Measurements from ENCODE around the gene GALK1.

The GALK1 gene

GRCh38 chr17:75724016-75725003 is 40.7 kb downstream of the GALK1 start:
- Histone ChIP-seq H3K27ac (ENCODE audit: low read depth, low read length) (no peak overlapping the region), H3K4me3 (ENCODE audit: insufficient read depth, low read length, poor library complexity, severe bottlenecking) (no peak overlapping the region), H3K4me2 (ENCODE audit: low read depth, low read length, poor library complexity, severe bottlenecking) (no peak overlapping the region)

GRCh38 chr17:75723171-75723930 is 41.6 kb downstream of the GALK1 start:
- no peak overlapping the region for H3K27ac ChIP-seq (ENCODE audit: low read depth, low read length)
- H3K9me2 ChIP-seq (replicated peaks; ENCODE audit: insufficient read depth, low read length) = no peaks in the 10 kb centered on the region
- H3K27me3 ChIP-seq (ENCODE audit: low read length) = no peaks in the 10 kb centered on the region
- H3F3A ChIP-seq (ENCODE audit: insufficient read depth) = no peaks in the 10 kb centered on the region
- H3K4me2 ChIP-seq (ENCODE audit: low read depth, low read length, poor library complexity, severe bottlenecking) = no peak overlapping the region
- no peaks in the 10 kb centered on the region for H3K9me3 ChIP-seq (ENCODE audit: insufficient read depth, low read length)
- H3K4me3 ChIP-seq (ENCODE audit: insufficient read depth, low read length, poor library complexity, severe bottlenecking) = no peak overlapping the region
- no peaks in the 10 kb centered on the region for H3K36me3 ChIP-seq (ENCODE audit: low read length)
- H3K9ac ChIP-seq (ENCODE audit: low read length) = no peak overlapping the region
- H2AFZ ChIP-seq (ENCODE audit: low read depth, low read length, severe bottlenecking) = no peak overlapping the region
- H4K20me1 ChIP-seq (ENCODE audit: low read depth, low read length) = no peaks in the 10 kb centered on the region
- H3K79me2 ChIP-seq (ENCODE audit: insufficient read depth, low read length) = no peaks in the 10 kb centered on the region
- TF ChIP-seq EZH2phosphoT487 (conservative IDR thresholded peaks at IDR 0.05; ENCODE audit: low read length) (no peak), CTCF (IDR thresholded peaks at IDR 0.05; ENCODE audit: insufficient read depth, low read length, poor library complexity, severe bottlenecking) (no peak)

More at GRCh38 chr17:75724016-75725003, 40.7 kb downstream of the GALK1 start:
- Histone ChIP-seq H3K9ac (ENCODE audit: low read length) (no peak overlapping the region), H3K79me2 (ENCODE audit: insufficient read depth, low read length) (no peaks in the 10 kb centered on the region), H3K36me3 (ENCODE audit: low read length) (no peaks in the 10 kb centered on the region), H3K9me3 (ENCODE audit: insufficient read depth, low read length) (no peaks in the 10 kb centered on the region), H3F3A (ENCODE audit: insufficient read depth) (no peaks in the 10 kb centered on the region), H3K27me3 (ENCODE audit: low read length) (no peaks in the 10 kb centered on the region), H3K9me2 (replicated peaks; ENCODE audit: insufficient read depth, low read length) (no peaks in the 10 kb centered on the region), H4K20me1 (ENCODE audit: low read depth, low read length) (no peaks in the 10 kb centered on the region), H2AFZ (ENCODE audit: low read depth, low read length, severe bottlenecking) (no peak overlapping the region)
- TF ChIP-seq EZH2phosphoT487 (conservative IDR thresholded peaks at IDR 0.05; ENCODE audit: low read length) (no peak), CTCF (IDR thresholded peaks at IDR 0.05; ENCODE audit: insufficient read depth, low read length, poor library complexity, severe bottlenecking) (no peak)

- H3K9me3 ChIP-seq (ENCODE audit: insufficient read depth, low read length) = no peaks in the 10 kb centered on the region
- H3K27ac ChIP-seq (ENCODE audit: low read depth, low read length) = no peak overlapping the region
- no peak overlapping the region for H2AFZ ChIP-seq (ENCODE audit: low read depth, low read length, severe bottlenecking)
- H3K79me2 ChIP-seq (ENCODE audit: insufficient read depth, low read length) = no peaks in the 10 kb centered on the region
- no peaks in the 10 kb centered on the region for H3K9me2 ChIP-seq (replicated peaks; ENCODE audit: insufficient read depth, low read length)
- H3K36me3 ChIP-seq (ENCODE audit: low read length) = no peaks in the 10 kb centered on the region
- H3K27me3 ChIP-seq (ENCODE audit: low read length) = no peaks in the 10 kb centered on the region
- no peak overlapping the region for H3K4me2 ChIP-seq (ENCODE audit: low read depth, low read length, poor library complexity, severe bottlenecking)
- no peaks in the 10 kb centered on the region for H4K20me1 ChIP-seq (ENCODE audit: low read depth, low read length)
- no peak overlapping the region for H3K9ac ChIP-seq (ENCODE audit: low read length)
- TF ChIP-seq EZH2phosphoT487 (conservative IDR thresholded peaks at IDR 0.05; ENCODE audit: low read length) (no peak), CTCF (IDR thresholded peaks at IDR 0.05; ENCODE audit: insufficient read depth, low read length, poor library complexity, severe bottlenecking) (no peak)
- no peaks in the 10 kb centered on the region for H3F3A ChIP-seq (ENCODE audit: insufficient read depth)
- H3K4me3 ChIP-seq (ENCODE audit: insufficient read depth, low read length, poor library complexity, severe bottlenecking) = no peak overlapping the region
Measured at GRCh38 chr17:75722542-75723095, 42.4 kb downstream of the GALK1 start.

Data from SU-DHL-6 (cell line).